MM.1S (cell line): ENCODE results near the gene COLGALT1.

Experiments
- DNase-seq: peaks from one replicate; pipeline ENCODE4 v3.0.0-alpha.2; 2015
- H2AFZ ChIP-seq: fragments of 300-600 bp; sonication (generic); 2 replicates; pipeline ENCODE4 v1.6.0; 2016; ENCODE audit warnings: antibody characterized with exemption, low read length
- H3F3A ChIP-seq: fragments of 300-600 bp; sonication (generic); 2 replicates; pipeline ENCODE4 v1.6.1; 2016; ENCODE audit warnings: mild to moderate bottlenecking, antibody characterized with exemption, low read length, moderate library complexity, mixed read lengths; ENCODE audit not compliant: insufficient read depth
- H3K27ac ChIP-seq: fragments of 300-600 bp; sonication (generic); 2 replicates; pipeline ENCODE4 v1.5.1; 2016; ENCODE audit warnings: mild to moderate bottlenecking, low read length
- H3K27me3 ChIP-seq: fragments of 300-600 bp; sonication (generic); replicated peaks from 2 replicates; pipeline ENCODE4 v1.6.0; 2016; ENCODE audit warnings: low read length; ENCODE audit not compliant: insufficient read depth
- H3K36me3 ChIP-seq: fragments of 300-600 bp; sonication (generic); replicated peaks from 2 replicates; pipeline ENCODE4 v1.6.1; 2016; ENCODE audit warnings: mild to moderate bottlenecking, low read length, mixed read lengths; ENCODE audit not compliant: insufficient read depth
- H3K4me1 ChIP-seq: fragments of 300-600 bp; sonication (generic); 2 replicates; pipeline ENCODE4 v1.6.1; 2016; ENCODE audit warnings: low read length, mixed read lengths
- H3K4me2 ChIP-seq: fragments of 300-600 bp; sonication (generic); 2 replicates; pipeline ENCODE4 v1.6.0; 2016; ENCODE audit warnings: low read depth, low read length
- H3K4me3 ChIP-seq: fragments of 300-600 bp; sonication (generic); 2 replicates; pipeline ENCODE4 v1.5.1; 2016; ENCODE audit warnings: low read length, mixed read lengths
- H3K79me2 ChIP-seq: fragments of 300-600 bp; sonication (generic); 2 replicates; pipeline ENCODE4 v1.6.1; 2016; ENCODE audit warnings: mixed run types, low read length, mixed read lengths
- H3K9ac ChIP-seq: fragments of 300-600 bp; sonication (generic); 2 replicates; pipeline ENCODE4 v1.6.1; 2016; ENCODE audit warnings: low read length, mixed read lengths
- H3K9me2 ChIP-seq: fragments of 300-600 bp; sonication (generic); replicated peaks from 2 replicates; pipeline ENCODE4 v1.6.1; 2016; ENCODE audit warnings: mild to moderate bottlenecking, low read length, mixed read lengths; ENCODE audit not compliant: insufficient read depth
- H3K9me3 ChIP-seq: fragments of 300-600 bp; sonication (generic); replicated peaks from 2 replicates; pipeline ENCODE4 v1.6.1; 2016; ENCODE audit warnings: mild to moderate bottlenecking, low read length, mixed read lengths; ENCODE audit not compliant: insufficient read depth
- H4K20me1 ChIP-seq: fragments of 300-600 bp; sonication (generic); 2 replicates; pipeline ENCODE4 v1.6.1; 2016; ENCODE audit warnings: mild to moderate bottlenecking, low read length, moderate library complexity, mixed read lengths; ENCODE audit not compliant: insufficient read depth
- CTCF ChIP-seq: fragments of 300-600 bp; sonication (generic); IDR thresholded peaks from 2 replicates; pipeline ENCODE4 v1.5.1; 2016; ENCODE audit warnings: antibody characterized with exemption, low read length, mixed read lengths
- EZH2 ChIP-seq: fragments of 300-600 bp; sonication (generic); optimal IDR thresholded peaks from 2 replicates; pipeline ENCODE3; 2017; ENCODE audit warnings: low read depth, mild to moderate bottlenecking, antibody characterized with exemption, low read length, mixed read lengths
- EZH2phosphoT487 ChIP-seq: fragments of 300-600 bp; sonication (generic); IDR thresholded peaks from 2 replicates; pipeline ENCODE4 v1.6.1; 2018; ENCODE audit warnings: antibody characterized with exemption, low read length

Gene COLGALT1

DNA sequence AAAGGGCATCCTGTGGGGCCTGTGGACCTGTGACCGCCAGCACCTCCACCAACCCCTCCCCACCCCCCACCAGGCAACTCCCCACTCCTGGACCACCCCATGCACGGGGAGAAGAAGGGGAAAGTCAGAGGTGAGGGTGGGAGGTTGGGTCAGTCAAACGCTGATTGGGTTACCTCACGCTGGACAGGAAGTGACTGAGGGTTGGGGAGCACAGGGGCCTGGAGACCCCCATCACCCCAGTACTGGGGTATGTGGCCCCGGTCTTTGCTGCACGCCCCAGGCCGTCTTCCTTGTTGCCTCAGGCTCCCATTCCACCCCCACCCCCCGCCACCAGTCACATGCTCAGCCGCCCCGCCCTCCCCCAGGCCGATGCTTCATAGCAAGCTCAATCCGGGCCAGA is 59.0 kb downstream of the COLGALT1 start:
- Histone ChIP-seq H3K27me3 (peaks cover 68% of the 10 kb centered on the region), H3K9me2 (no peaks in the 10 kb centered on the region), H3K36me3 (no peaks in the 10 kb centered on the region), H3K9ac (no peak overlapping the region), H3K9me3 (no peaks in the 10 kb centered on the region), H3K4me2 (no peak overlapping the region), H3K27ac (no peak overlapping the region), H3K4me3 (no peak overlapping the region), H3K79me2 (no peaks in the 10 kb centered on the region), H3K4me1 (no peaks in the 10 kb centered on the region), H2AFZ (no peak overlapping the region), H3F3A (no peaks in the 10 kb centered on the region), H4K20me1 (no peaks in the 10 kb centered on the region)
- TF ChIP-seq EZH2, result no peak
- no peak for TF ChIP-seq EZH2phosphoT487
- TF ChIP-seq CTCF, result no peak
- DNase-seq, result no peak

DNA sequence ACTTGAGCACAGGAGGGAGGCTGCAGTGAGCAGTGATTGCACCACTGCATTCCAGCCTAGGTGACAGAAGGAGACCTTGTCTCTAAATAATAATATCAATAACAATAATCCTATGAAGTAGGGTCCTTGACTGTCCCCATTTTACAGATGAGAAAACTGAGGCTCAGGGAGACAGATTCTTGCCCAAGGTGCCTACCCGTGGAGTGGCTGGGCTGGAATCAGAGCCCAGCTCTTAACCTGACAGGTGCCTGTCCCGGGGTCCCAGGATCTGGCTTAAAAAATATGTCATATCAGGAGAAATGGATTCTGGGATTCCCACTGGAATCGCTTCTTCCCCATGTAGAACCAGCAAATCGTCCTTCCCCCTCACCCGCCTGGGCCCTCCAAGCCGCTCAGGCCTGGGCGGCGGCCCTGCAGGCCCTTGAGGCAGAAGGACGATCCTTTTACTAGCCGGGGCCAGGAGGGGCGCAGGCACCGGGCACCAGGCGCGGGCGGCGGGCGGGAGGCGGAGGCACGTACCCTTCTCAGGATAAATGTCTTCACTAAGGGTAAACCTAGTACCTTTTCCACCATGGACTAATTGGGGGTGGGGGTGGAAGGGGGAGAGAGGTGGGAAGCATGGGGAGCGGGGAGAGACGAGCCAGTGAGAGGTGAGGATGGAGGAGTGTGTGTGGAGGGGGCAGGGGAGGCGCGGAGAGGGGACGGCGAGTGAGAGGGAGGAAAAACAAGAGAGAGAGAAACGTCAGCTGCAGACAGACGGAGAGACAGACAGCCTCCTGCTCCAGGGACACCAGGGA is 60.6 kb downstream of the COLGALT1 start:
- H3K79me2 ChIP-seq, result no peaks in the 10 kb centered on the region
- no peaks in the 10 kb centered on the region for H4K20me1 ChIP-seq
- H3K27me3 ChIP-seq, result peaks cover 80% of the 10 kb centered on the region
- H3F3A ChIP-seq, result no peaks in the 10 kb centered on the region
- H3K27ac ChIP-seq, result no peak overlapping the region
- H3K9me3 ChIP-seq, result no peaks in the 10 kb centered on the region
- DNase-seq, result no peak
- no peaks in the 10 kb centered on the region for H3K36me3 ChIP-seq
- TF ChIP-seq EZH2phosphoT487 (no peak), EZH2 (no peak), CTCF (no peak)
- no peak overlapping the region for H3K4me2 ChIP-seq
- H3K9me2 ChIP-seq, result no peaks in the 10 kb centered on the region
- H2AFZ ChIP-seq, result no peak overlapping the region
- no peaks in the 10 kb centered on the region for H3K4me1 ChIP-seq
- H3K9ac ChIP-seq, result no peak overlapping the region
- no peak overlapping the region for H3K4me3 ChIP-seq

DNA sequence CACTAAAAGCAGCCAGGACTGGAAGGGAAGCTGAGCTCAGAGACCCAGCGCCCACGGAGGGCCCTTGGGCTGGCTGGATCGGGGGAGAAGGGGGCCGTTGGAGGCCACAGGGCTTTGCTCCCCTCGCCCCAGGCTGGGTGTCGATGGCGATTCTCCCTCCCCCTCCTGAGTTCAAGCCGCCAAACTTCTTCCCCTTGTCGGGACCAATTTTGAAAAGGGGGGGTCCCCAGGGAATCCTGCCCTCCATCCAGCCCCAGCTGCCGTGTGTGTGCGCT is 61.2 kb downstream of the COLGALT1 start:
- no peaks in the 10 kb centered on the region for H3F3A ChIP-seq
- no peaks in the 10 kb centered on the region for H3K9me3 ChIP-seq
- no peaks in the 10 kb centered on the region for H4K20me1 ChIP-seq
- no peaks in the 10 kb centered on the region for H3K4me1 ChIP-seq
- H2AFZ ChIP-seq, result no peak overlapping the region
- H3K36me3 ChIP-seq, result no peaks in the 10 kb centered on the region
- DNase-seq, result no peak
- no peaks in the 10 kb centered on the region for H3K9me2 ChIP-seq
- no peak overlapping the region for H3K27ac ChIP-seq
- no peaks in the 10 kb centered on the region for H3K79me2 ChIP-seq
- no peak for TF ChIP-seq EZH2phosphoT487
- no peak for TF ChIP-seq EZH2
- TF ChIP-seq CTCF, result no peak
- no peak overlapping the region for H3K9ac ChIP-seq
- H3K4me2 ChIP-seq, result no peak overlapping the region
- no peak overlapping the region for H3K4me3 ChIP-seq
- peaks cover 83% of the 10 kb centered on the region for H3K27me3 ChIP-seq
